GM20000 (cell line): ENCODE data around the gene ZMYND11.

ENCODE experiments used
- DNase-seq: peaks from one replicate; pipeline ENCODE4 v3.0.0; 2012; ENCODE audit warnings: low spot score
- CTCF ChIP-seq: IDR thresholded peaks from 2 replicates; pipeline ENCODE4 v1.5.1; 2012; ENCODE audit warnings: mild to moderate bottlenecking, control low read depth; ENCODE audit errors: extremely low read depth, missing control alignments

Gene ZMYND11

DNA sequence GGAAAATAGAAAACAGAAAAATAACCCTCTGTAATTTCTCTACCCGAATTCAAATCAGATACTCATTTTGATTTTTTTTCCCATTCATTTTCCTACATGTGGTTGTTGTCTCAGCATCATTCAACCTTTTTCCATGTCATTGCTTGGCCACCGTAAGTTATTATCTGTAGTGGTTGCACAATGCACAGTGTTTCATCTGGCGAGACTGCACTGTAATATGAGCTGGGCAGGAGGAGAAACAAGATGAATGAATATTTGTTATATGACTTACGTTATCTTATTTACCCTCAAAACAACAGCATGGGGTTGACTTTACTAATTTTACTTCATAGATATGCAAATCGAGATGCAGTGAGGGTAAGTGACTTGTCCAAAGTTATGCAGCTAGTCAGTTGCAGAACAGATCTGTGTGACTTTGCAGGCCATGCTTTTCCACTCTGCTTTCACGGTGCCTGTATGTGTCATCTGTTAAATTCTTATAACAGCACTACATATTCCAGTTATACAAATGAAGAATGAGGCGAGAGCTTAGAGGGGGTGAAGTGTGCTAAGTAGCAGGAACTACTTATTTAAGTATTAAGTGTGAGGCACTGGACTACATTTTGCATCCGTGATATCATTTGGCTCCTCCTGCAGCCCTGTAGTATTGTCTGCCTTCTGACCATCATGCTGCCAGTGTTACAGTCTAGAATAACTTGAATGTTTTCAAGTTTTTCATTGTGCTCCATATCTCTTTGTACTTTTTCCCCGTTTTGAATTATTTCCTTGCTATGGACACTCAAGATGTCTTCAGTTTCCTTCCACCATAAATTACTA is 56.7 kb downstream of the ZMYND11 start:
- no peak for DNase-seq
- TF ChIP-seq CTCF: no peak

- no peak for DNase-seq
- no peak for TF ChIP-seq CTCF
Measured at GRCh38 chr10:194281-194680, 59.0 kb downstream of the ZMYND11 start.

GRCh38 chr10:200405-200804 is 65.2 kb downstream of the ZMYND11 start:
- no peak for TF ChIP-seq CTCF

DNA sequence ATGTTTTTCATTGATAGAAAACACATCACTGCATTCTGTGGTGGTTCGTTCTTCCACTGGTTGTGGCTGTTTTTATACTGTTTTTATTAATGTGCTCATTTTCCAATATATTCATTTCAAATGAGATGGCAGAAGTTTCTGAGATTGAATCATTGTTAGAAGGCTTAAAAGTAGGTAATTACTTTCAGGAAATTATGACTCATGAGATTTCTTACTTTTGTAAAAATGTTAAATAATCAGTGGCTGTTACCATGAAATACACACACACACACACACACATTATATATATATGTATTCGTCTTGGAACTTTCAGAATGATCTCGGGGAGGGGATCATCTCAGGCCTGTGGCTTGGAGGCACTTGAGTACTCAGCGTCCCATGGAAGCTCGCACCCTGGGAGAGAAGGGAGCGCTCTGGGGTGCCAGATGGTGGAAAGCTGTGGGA is 66.1 kb downstream of the ZMYND11 start:
- no peak for TF ChIP-seq CTCF
- DNase-seq: no peak

More at GRCh38 chr10:200405-200804, 65.2 kb downstream of the ZMYND11 start:
- no peak for DNase-seq

- no peak for DNase-seq
- no peak for TF ChIP-seq CTCF
Measured at GRCh38 chr10:208616-209015, 73.4 kb downstream of the ZMYND11 start.

GRCh38 chr10:209357-209756 is 74.1 kb downstream of the ZMYND11 start:
- DNase-seq: no peak
- TF ChIP-seq CTCF: no peak

GRCh38 chr10:210297-210696 is 75.0 kb downstream of the ZMYND11 start:
- no peak for DNase-seq
- TF ChIP-seq CTCF: no peak
